Activated CD8-positive, alpha-beta memory T cell treated with anti-CD3 and anti-CD28 coated beads, Interleukin-2, amount 50 U/mL, for 1 hour (primary cell): Measurements from ENCODE around the gene PISD.

ENCODE experiments used
- DNase-seq: peaks from one replicate; pipeline ENCODE4 v3.0.0-alpha.2; 2020; ENCODE audit errors: extremely low read depth

The PISD gene

DNA sequence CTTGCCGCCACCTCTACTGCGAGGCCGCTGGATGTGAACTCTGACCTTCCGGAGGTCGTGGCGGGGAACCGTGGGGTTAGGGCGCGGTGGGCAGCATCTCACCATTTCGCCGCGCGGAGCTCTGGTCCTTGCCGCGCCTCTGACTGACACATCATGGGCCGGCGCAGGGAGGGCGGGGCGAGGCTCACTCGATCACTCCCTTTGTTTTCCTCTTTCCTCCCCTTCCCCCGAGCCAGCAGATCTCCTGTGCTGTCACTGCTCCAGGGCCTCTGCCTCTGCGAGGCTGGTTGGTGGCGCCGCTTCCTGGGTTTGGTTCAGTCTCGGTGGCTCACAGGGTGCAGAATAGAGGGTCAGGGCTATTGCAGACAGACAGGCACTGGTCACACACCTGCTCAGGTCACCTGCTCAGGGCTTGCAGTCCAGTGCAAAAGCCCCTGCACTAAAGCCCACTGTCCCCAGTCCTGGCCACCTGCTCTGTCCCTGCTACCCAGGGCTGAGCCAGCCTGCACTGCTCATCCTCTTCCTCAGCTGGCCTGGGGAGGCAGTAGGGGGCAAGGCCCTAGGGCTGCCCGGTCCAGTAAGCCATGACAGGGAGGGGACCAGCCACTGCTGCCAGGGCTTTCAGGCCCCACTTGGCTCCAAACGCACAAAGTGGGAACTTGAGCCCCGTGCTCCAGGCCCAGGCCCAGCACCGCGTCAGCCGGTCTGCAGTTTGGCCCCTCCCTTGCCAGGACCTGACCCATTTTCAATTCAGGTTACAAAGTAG lies 36.2 kb downstream of the PISD start:
- DNase-seq: no peak

GRCh38 chr22:31625257-31625640 lies 36.8 kb downstream of the PISD start:
- no peak for DNase-seq

- no peak for DNase-seq
Measured at GRCh38 chr22:31623592-31624304, 38.3 kb downstream of the PISD start.

DNA sequence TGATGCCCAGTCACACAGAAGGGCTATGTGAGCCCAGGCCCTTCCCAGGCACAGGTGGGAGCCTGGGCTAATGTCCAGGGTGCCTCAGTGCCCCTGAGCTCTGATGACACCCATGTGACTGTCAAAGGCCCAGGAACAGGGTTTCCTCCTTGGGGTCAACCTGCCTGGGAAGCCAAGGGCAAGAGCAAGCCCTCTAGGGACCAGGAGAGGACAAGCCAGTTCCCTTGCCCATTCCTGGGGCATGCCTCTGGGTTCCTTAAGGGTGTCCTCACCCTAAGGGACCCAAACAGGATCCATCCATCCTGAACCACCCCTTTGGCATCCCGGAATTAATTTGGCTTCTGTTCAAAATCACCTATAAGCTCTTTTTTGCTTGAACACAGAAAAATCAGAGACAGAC lies 39.0 kb downstream of the PISD start:
- DNase-seq: no peak

DNA sequence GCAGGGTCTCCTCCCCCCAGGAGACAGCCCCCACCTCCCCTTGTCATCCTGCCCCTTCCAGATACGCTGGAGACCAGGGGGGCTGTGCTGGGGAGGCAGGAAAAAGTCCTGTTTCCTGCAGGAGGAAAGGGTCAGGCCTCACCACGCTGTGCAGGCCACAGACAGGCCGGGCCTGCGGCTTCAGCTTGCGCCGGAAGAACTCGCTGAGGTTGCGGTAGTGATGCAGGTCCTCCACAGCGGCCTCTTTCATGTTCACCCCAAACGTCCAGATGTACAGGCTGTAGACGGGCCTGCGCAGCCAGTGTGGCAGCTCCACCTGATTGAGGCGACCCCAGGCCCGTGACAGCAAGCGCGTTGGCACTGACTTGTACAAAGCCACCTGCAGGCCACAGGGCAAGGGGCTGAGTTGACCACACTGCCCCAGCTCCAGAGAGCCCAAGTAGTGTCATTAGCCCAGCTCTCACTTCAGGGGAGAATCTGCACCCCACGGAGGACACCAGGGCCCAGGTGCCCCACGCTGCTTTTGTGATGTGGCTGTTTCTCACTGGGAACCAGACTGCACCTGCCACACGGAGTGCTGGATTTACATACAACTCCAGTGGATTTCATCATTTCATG lies 40.4 kb downstream of the PISD start:
- DNase-seq: no peak

- DNase-seq: no peak
Measured at GRCh38 chr22:31620756-31621480, 41.1 kb downstream of the PISD start.

DNA sequence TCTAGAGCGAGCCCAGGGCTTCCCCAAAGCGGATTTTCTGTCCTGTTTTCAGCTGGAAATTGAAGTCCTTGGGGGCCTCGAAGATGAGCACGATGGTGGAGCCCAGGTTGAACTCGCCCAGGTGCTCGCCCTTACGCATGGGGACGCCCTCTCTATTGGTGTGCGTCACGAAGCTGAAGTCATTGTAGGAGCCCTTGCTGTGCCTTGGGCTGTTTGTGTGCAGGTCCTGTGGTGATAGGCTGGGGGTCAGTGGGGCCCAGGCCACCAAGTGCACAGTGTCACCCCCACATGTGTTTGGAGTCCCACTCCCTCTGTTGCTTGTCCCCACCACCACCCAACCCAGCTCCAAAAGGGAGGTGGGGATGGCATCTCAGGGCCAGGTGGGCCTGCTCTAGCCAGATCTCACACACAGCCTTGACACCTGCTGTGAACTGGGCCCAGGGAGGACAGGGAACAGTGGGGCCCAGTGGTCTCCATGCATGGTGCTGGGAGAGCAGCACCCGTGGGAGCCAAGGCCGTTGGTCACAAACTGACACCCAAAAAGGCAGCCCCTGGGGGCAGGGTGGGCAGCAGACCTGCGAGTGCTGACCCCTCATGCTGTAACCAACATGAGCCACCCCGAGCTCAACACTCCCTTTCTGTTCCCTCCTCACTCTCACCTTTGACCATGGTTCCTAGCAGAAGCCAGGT lies 42.3 kb downstream of the PISD start:
- no peak for DNase-seq

GRCh38 chr22:31618471-31619176 lies 43.4 kb downstream of the PISD start:
- DNase-seq: no peak

DNA sequence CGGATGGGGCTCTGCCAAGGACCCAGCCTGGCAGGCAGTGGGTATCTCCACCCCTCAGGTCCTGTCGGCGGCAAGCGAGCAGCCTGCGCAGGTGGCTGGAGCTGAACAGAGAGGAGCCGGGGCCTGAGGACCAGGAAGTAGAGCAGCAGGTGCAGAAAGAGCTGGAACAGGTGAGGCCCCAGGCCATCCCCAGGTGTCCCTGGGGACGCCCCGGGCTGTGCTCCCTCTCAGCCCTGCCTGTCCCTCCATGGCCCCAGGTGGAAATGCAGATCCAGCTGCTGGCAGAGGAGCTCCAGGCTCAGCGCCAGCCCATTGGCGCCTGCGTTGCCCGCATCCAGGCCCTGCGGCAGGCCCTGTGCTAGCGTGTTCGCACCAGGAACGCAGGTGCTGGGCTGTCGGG lies 44.0 kb downstream of the PISD start:
- no peak for DNase-seq

- no peak for DNase-seq
Measured at GRCh38 chr22:31616315-31616980, 45.6 kb downstream of the PISD start.

- DNase-seq: no peak
Measured at GRCh38 chr22:31615940-31616314, 46.1 kb downstream of the PISD start.

DNA sequence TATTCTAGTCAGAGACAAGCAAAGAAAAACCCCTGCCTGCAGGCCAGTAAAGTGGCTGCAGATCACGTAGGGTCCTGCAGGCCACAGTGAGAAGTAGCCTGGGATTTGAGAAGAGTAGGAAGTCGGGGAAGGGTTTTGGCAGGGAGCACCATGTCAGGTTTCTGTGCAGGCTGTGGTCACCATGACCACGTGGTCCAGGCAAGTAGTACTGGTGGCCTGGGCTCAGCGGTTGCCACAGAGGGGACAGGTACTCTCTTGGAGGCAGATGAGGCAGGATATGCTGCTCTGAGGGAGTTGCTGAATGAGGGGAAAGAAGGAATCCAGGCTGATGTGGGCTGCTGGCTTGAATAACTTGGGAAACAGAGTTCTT lies 46.5 kb downstream of the PISD start:
- no peak for DNase-seq

GRCh38 chr22:31614781-31615490 lies 47.1 kb downstream of the PISD start:
- DNase-seq: no peak

DNA sequence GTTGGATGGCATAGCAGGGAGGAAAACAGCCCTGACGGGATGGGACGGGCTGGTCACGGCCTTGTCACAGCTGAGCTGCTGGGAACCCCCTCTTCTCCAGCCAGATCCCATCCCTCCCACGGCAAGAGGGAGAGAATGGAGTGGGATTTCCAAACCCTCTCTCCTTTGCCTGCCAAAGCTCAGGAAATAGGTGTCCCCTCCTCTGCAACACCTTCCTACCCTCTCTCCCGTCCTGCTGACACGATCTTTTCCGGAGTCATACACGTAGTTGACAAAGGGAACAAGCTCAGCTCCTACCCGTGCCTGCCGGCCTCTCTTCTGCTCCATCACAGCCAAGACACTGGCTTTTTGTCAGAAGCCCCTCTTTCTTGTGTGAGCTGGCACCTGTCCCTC lies 48.1 kb downstream of the PISD start:
- no peak for DNase-seq

DNA sequence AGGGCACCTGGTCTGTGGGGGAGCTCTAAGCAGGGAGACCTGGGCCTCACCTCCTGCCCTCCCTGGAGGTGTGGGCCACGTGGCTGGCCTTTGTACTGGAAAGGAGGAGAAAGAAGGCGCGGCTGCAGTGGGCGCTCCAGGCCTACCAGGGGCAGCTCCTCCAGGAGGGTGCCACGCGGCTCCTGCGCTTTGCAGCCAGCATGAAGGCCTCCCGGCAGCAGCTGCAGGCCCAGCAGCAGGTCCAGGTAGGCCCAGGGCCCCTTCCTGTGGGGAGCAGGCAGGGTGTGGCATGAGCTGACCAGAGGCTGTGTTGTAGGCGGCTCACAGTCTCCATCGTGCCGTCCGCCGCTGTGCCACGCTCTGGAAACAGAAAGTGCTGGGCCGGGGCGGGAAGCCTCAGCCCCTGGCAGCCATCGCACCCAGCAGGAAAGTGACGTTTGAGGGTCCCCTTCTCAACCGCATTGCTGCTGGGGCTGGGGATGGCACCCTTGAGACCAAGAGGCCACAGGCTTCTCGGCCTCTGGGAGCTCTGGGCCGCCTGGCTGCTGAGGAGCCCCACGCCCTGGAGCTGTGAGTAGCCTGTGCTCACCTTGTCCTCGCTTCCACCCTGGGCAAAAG lies 48.6 kb downstream of the PISD start:
- no peak for DNase-seq

DNA sequence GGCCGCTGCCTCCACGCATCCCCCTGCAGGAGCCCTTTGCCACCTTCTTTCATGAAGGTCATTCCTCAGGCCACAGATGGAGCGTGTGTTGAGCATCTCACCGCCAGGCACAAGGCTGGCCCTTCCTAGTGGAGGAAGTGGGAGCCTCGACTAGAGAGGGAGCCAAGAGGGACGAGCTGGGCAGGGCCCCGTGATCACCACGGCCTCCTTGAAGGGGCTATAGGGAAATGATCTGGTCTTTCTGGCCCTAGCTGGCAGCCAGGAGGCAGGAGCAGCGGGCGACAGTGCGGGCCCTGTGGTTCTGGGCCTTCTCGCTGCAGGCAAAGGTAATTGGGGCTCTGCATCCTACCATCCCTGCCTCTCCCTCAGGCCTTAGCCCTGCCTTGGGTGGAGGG lies 49.1 kb downstream of the PISD start:
- no peak for DNase-seq

DNA sequence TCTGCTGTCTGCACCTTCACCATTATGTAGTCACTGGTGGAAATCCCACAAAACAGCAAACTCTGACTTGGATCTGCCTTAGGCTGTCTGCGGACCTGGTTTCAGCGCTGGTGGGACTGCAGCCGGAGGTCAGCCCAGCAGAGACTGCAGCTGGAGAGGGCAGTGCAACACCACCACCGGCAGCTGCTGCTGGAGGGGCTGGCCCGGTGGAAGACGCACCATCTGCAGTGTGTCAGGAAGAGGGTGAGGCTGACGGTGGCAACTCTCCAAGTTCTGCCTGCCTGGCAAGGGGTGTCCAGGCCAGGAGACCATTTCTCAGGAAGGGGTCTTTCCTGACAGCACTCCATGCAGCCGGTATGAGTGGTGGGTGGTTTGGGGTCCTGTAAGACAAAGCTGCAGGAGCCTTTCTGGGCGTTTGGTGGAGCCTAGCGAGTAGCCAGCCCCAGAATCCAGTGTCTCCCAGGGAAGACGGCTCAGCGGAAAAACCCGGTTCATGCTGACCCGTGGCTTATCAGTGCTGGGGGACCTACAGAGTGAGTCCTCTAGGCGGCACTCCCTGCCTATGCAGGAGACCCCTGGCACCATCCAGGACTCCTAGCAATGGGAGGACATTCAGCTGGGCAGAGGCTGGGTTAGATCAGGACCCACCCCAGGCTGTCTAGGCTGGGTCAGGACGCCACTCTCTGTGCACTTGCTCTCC lies 50.8 kb downstream of the PISD start:
- DNase-seq: no peak

- DNase-seq: no peak
Measured at GRCh38 chr22:31610611-31611010, 51.4 kb downstream of the PISD start.

DNA sequence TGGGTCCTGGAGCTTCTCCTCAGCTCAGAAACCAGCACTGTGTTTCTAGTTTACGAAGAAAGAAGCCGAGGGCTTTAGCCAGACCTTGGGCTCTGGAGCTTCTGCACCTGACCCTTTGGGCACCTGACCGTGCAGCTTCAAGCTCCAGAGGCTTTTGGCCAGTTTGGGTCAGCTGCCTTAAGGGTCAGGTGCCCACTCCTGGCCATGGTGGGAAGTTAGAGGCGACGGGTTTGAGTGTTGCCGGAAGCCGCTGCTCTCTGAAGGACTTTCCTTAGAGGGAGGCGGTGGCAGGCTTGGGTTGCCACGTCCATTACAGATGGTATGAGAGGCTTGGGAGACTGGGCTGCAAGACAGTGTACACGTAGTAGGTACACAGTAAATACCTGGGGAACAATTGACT lies 52.3 kb downstream of the PISD start:
- no peak for DNase-seq
